GM18508 (cell line): ENCODE measurements around the gene MEF2A.

Source experiments
- ATAC-seq: cut with Tn5 transposase; IDR thresholded peaks from one replicate; pipeline ENCODE4 v1.9.1; 2021; ENCODE audit warnings: moderate number of reproducible peaks; ENCODE audit not compliant: insufficient read depth, unreplicated experiment

MEF2A gene

DNA sequence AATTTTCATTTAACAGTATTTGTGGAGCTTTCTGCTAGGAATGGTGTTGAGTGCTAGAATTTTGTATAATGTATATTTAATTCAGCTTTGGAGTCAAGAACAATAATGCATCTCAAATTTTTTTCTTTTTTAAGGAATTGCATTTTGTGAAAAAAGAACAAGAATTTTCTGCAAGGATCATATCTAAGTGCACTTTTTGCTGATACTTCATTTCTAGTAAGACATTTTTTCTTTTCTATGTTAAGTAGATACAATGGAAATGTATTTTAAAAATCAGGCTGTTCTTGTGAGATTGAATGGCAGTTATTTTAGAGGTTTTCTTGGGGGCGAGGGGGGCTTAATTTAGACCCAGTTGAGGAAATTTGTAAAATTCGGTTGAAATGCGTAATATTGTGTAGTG, 32.5 kb downstream of the MEF2A start:
- ATAC-seq, result no peak

- no peak for ATAC-seq
Observed at GRCh38 chr15:99603828-99604227, 38.0 kb downstream of the MEF2A start.

DNA sequence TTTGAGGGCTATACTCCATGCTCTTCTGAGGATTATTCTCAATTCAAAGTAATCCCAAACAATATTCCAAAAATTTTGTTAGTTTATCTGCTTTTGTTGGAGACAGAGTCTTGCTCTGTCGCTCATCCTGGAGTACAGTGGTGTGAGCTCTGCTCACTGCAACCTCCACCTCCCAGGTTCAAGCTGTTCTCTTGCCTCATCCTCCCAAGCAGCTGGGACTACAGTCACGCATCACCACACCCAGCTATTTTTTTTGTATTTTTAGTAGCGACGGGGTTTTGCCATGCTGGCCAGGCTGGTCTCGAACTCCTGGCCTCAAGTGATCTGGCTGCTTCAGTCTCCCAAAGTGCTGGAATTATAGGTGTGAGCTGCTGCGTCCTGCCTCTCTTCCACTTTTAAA, 39.1 kb downstream of the MEF2A start:
- ATAC-seq, result no peak

GRCh38 chr15:99605490-99605931, 39.7 kb downstream of the MEF2A start:
- ATAC-seq, result no peak

DNA sequence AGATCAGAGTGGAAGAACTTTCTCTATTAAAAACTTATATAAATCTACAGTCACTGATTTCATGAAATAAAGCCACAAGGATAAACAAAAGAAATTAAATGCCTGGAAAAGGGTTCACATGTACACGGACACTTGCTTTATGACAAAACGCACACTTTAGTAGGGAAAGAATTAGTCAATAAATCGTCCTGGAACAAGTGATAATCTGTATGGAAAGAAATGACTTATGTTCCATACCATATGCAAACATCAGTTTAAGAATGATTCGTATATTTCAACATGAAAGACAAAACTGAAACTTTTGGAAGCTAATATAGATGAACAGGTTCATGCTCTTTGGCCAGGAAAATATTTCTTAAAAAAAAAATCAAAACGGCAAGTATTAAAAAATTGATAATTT, 40.2 kb downstream of the MEF2A start:
- no peak for ATAC-seq

DNA sequence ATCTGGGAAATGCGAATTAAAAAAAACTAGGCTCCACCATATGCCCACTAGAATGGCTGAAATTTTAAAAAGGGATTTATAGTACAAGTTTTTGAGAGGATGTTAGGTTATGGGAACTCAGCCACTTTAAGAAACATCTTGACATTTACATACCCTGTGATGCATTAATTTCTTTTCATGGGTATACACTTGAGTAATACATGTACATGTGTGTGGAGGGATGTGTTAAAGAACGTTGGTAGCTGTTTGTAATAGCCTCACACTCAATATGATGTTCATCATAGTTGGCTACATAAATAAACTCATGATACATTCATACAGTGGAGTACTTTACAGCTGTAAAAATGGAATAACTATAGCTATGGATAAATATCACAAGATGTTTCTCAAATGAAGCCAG, 40.9 kb downstream of the MEF2A start:
- no peak for ATAC-seq

- no peak for ATAC-seq
Observed at GRCh38 chr15:99613481-99613880, 47.7 kb downstream of the MEF2A start.

- no peak for ATAC-seq
Observed at GRCh38 chr15:99613887-99614647, 48.3 kb downstream of the MEF2A start.

GRCh38 chr15:99614749-99615288, 49.0 kb downstream of the MEF2A start:
- ATAC-seq, result no peak

DNA sequence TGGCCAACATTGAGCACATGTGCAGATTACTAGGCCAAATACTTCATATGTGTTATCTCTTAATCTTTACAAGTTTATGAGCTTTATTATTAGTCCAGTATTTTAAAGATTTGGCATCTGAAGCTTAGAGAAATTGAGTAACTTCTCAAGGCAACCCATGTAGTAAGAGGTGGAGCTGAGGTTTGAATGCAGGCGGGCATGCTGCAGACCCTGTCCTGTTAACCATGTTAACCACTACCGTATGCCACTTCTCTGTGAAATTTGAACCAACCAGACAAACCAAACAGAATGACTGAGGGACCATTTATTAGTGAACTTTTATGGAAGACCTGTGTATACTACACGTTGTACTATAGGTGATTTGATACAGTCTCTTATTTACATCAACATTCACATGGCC, 49.7 kb downstream of the MEF2A start:
- no peak for ATAC-seq

DNA sequence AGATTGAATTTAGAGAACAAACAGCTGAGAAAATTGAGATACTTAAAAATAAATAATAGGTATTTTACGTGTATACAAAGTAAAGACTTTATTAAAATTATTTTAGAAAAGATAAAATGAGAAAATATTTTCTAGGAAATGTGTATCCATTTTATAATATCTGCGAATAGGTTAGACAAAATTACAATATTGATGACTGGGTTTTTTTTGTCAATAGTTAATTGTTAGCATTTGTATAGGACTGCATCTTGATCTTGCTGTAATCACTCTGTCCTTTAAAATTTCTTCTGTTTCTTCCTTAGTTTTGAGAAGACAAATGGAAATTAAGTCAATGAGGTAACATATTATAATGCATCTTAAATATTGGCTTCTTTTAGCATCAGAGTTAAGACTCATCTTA, 50.3 kb downstream of the MEF2A start:
- ATAC-seq, result no peak

DNA sequence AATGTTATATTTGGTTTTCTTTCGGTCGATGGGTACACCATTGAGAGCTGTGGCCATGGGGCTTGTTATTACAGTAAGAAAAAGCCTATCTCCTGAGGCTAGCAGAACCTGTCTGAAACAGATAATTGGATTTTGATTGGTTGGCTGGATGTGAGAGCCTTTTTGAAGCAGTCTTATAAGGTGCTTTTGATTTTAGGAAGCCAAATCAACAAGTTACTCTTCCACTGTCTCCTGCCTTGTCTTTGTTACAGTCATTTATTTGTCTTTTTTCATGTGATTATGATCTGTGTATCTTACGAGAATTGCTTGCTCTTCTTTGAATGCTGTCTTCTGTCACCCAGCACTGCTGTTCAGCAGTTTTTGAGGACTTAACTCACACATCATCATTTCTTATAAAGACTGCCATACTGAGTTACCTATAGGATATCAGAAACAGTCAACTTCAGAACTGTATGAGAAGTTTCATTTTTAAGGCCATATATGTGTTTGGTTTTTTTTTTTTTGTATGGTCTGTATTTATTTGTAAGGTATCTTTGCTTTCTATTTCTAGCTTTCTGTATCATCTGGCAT, 51.1 kb downstream of the MEF2A start:
- ATAC-seq, result no peak

DNA sequence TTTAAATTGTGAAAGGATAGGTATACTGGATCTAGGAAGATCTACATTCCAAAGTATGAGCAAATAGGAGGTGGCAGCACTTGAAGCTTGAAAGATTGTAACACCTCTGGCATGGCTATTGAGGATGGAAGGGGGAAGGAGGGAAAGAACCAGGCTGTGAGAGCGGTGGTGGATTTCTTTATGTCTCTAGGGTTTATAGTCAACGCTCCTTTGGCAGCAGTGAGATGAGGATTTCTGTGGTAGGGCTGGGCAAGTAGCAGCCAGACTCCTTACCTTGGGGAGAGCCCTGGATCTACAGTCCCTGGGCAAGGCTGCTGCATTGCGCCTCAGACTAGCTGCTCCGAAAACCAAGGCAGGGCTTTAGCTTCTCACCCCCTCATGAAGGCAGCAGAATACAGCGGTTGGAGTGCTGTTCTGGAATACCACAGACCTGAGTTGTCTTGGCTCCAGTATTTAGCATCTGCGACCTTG, 53.2 kb downstream of the MEF2A start:
- ATAC-seq, result no peak

GRCh38 chr15:99619712-99620111, 53.9 kb downstream of the MEF2A start:
- no peak for ATAC-seq

DNA sequence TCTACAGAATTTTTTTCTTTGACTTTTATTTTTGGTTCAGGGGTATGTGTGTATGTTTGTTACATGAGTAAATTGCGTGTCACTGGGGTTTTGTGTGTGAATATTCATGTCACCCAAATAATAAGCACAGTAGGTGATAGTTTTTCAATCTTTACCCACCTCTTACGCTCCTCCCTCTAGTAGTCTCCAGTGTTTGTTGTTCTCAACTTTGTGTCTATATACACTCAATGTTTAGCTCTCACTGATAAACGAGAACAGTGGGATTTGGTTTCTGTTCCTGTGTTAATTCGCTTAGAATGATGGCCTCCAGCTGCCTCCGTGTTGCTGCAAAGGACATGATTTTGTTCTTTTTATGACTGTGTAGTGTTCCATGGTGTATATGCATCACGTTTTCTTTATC, 54.4 kb downstream of the MEF2A start:
- no peak for ATAC-seq

GRCh38 chr15:99621767-99622166, 56.0 kb downstream of the MEF2A start:
- no peak for ATAC-seq

GRCh38 chr15:99628374-99629001, 62.7 kb downstream of the MEF2A start:
- no peak for ATAC-seq

DNA sequence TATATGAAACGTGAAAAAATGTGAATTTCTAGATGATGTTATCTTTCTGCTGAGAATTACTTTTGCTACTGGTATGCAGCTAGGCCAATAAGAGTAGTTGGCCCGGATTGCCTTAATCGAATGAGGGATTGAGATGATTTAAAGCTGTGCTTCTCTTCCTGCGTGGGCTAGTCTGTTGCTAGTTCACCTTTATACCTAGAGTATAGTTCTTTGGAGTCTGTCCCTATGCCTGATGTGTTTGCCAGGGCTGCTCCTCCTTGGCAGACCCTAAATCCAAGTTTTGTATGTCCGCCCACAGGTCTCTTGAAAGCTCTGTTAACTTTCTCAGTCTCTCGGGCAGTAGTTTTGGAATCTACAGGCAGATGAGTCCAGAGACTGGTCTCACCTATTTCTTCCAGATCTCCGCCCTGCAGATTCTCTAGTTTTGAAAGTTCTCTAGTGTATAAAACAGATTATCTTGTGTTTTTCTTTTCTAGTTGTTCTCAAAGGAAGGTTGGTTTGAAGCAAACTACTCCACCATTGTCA, 64.9 kb downstream of the MEF2A start:
- ATAC-seq, result no peak

DNA sequence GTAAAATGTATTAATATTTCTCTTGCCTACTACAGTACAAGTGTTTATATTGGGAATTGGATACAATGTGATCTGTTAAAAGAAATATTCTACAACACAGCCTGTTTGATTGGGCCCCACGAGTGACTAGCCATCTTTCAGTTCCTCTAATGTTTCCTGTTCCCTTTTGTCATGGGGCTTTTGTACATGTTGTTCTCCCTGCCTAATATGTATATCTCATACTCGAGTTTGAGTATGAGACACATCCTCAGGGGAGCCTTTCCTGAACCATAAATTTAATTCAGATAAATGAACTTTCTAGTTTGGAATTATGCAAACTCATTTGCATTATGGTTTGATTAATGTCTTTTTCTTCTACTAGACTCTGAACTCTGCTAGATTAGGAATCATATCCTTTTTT, 65.5 kb downstream of the MEF2A start:
- peak; percentile 87 for ATAC-seq

DNA sequence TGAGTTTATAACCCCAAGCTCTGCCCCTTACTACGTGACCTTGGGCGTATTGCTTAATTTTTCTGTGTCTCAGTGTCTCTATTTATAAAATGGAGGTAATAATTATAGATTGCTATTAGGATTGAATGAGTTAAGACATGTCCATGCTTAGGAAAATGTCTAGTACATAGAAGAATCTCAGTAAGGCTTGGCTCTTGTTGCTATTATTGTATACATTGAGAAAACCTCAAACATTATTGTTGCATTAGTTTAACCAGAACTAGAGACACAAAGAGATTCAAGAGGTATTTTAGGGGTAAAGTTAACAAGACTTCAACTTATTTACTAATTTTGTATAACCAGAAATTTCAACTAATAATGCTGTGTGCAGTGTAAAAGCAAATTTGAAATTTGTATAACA, 66.7 kb downstream of the MEF2A start:
- ATAC-seq, result no peak

DNA sequence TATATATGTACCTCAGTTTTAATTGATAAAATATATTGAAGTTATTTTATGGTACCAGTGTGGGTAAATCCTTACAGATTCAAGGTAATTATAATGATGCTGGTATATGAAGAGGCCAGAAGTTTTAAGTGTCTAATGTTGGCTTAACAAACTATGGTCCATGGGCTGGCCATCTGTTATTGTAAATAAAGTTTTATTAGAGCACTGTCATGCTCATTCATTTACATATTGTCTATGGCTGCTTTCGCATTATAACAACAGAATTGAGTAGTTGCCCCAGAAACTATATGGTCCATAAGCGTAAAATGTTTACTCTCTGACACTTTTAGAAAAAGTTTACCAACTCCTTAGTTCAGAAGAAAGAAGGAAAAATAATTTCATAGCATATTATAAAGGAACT, 67.9 kb downstream of the MEF2A start:
- no peak for ATAC-seq
